ES-I3 (cell line): ENCODE results near the gene ELAVL1.
A peak's percentile ranks its signal among the peaks of the same experiment; 100 is the strongest.
"Not testable (repeated sequence)": the region's sequence is repeated elsewhere in the genome, so short reads cannot be mapped to it uniquely, and the experiment has no call there.

ENCODE experiments used
- H3K36me3 ChIP-seq: 2 replicates; pipeline ENCODE4 v1.6.1; 2013; ENCODE audit warnings: mild to moderate bottlenecking, low read length, control low read depth, moderate library complexity; ENCODE audit not compliant: insufficient read depth
- H3K4me1 ChIP-seq: 2 replicates; pipeline ENCODE4 v1.6.1; 2013; ENCODE audit warnings: mild to moderate bottlenecking, control low read depth, low read length; ENCODE audit not compliant: insufficient read depth
- H3K9ac ChIP-seq: 2 replicates; pipeline ENCODE4 v1.6.1; 2013; ENCODE audit warnings: low read depth, mild to moderate bottlenecking, low read length, moderate library complexity
- H3K9me3 ChIP-seq: 2 replicates; pipeline ENCODE4 v1.6.1; 2013; ENCODE audit warnings: mild to moderate bottlenecking, low read length, moderate library complexity; ENCODE audit not compliant: control insufficient read depth, insufficient read depth

The ELAVL1 gene

DNA sequence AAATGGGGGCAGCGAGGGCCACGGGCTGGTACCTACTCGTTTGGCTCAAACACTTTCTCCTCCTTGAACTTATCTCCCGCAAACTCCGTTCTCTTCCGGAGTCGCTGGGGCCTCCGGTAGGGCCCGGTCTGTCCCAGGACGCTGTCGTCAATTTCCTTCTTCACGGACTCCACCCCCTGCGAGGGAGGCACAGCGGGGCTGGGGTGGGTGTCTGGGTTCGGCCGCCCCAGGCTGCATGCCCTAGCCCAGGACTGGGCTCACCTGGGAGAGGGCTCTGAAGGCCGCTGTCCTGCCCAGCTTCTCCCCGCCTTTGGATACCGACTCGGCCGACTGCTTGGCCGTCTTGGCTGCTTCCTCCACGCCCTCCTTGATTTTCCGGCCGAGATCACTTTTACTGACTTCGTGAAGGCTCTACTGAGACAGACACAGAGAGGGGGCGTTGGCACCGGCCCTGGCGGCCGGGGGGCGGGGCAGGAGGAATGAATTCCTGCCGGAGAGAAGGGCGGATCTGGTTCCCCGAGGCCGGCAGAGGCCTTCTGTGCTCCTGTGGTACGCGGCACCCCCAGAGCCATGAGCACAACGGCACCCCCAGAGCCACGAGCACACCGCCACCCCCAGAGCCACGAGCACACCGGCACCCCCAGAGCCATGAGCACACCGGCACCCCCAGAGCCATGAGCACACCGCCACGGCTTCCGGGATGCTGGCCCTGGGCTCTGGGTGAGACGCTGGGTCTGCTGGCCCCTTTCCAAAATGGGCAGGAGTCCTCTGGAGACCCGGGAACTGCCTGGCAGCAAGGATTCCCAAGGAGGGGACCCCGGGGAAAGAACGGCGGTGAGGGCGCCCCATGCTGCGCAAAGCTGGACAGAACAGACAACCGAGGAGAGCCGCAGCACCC is 71.4 kb downstream of the ELAVL1 start:
- H3K4me1 ChIP-seq, result no peaks in the 10 kb centered on the region
- no peak overlapping the region for H3K9ac ChIP-seq
- peaks cover 8% of the 10 kb centered on the region for H3K36me3 ChIP-seq
- no peaks in the 10 kb centered on the region for H3K9me3 ChIP-seq

DNA sequence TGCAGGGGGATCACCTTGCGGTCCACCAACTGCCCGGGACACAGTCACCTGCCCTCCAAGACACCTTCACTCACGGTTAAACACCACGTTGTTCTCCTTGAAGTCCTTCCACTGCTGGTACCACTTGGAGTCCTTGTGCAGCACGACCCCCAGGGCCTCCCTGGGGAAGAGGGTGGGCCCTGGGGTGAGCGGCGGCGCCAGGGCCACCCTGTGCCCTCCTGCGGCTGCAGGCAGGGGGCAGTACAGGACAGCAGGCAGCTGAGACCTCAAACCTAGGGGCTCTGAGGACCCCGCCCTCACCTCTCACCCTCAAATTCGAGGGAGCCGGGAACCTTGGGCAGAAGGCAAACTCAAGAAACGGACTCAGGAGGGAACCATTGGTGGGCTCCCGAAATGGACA is 72.0 kb downstream of the ELAVL1 start:
- no peaks in the 10 kb centered on the region for H3K9me3 ChIP-seq
- H3K4me1 ChIP-seq, result no peaks in the 10 kb centered on the region
- peaks cover 8% of the 10 kb centered on the region for H3K36me3 ChIP-seq
- no peak overlapping the region for H3K9ac ChIP-seq

DNA sequence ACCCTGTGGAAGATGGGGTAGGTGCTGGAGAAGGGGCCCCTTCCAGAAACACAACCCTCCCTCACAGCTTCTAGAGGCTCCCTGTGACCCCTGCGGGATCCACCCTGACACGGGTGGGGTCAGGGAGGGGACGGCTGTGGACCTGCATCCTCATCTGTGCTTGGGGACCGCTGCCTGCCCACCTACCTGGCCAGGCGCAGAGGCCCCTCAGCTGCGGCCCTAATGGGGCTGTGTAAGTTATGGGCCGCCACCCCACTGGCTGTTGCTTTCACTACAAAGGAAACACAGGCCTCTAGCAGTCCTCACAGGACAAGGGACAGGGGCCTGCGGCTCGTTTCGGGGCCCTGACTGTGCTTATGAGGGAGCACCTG is 72.5 kb downstream of the ELAVL1 start:
- Histone ChIP-seq H3K36me3 (peaks cover 8% of the 10 kb centered on the region), H3K9me3 (no peaks in the 10 kb centered on the region), H3K4me1 (no peaks in the 10 kb centered on the region), H3K9ac (no peak overlapping the region)

DNA sequence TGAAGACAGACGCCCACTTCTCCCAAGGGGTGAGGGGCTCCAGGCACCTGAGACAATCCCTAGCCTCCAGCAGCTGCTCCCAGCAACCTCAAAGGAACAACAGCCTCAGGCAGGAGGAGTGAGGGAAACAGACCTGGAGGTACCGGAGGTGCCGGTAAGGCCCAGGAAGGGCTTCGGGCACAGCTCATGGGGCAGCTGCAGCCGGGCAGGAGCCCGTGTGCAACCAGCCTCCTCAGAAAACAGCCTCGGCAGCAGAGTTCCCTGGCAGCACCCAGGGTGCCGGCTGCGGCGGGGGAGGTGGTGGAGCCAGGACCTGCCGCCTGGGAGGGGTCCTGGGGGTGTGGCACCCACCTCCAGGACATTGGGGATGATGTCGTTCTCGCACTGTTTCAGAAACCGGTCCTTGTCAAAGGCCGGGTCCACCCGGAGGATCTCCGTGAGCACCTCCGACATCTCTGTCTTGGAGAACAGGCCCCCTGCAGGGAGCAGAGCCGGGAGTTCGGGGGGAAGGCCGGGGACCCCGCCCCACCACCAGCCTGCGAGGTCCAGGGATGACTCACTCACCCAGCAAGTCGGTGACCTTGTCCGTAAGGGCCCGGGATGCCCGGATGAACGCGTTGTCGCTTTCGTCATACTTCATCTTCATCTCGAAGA is 73.0 kb downstream of the ELAVL1 start:
- Histone ChIP-seq H3K9me3 (no peaks in the 10 kb centered on the region), H3K36me3 (peaks cover 8% of the 10 kb centered on the region), H3K9ac (no peak overlapping the region), H3K4me1 (no peaks in the 10 kb centered on the region)

DNA sequence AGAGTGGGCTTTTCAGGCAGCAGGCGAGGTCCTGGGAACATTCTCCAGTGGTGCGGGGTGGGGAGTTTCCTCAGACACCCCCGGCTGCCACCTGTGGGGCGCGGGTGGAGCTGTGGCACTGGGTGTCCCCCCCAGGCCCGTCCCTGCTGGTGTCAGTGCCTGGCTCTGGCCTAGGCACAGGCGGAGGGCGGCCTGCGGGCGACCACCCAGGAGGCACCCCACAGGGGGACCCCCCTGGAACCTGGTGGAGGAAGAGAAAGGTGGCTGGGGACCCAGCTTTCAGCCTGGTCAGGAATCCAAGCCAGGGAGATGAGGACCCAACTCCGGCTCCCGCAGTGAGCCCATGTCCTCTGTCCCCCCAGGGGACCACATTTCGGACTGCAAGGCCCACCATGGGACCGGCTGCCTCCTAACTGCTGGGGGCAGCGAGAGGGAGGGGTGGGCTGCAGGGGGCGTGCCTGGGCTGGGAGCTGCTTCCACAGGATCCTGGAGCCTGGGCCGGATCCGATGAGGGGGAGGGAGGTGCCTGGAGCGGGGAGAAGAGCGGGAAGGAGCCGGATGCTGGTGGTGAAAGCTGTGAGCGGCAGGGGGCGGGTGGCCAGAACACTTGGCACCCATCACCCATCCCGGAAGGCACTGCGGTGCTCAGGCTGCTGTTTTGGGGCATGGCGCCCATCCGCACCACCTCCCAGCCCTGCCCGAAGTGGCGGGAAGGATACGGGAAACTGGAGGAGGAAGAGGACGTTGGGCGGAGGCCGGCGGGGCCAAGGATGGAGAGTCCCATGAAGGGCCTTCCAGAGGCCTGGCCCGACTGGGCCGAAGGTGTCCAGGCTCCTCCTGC is 74.0 kb downstream of the ELAVL1 start:
- no peaks in the 10 kb centered on the region for H3K9me3 ChIP-seq
- H3K9ac ChIP-seq, result no peak overlapping the region
- H3K4me1 ChIP-seq, result no peaks in the 10 kb centered on the region
- H3K36me3 ChIP-seq, result peaks cover 8% of the 10 kb centered on the region

DNA sequence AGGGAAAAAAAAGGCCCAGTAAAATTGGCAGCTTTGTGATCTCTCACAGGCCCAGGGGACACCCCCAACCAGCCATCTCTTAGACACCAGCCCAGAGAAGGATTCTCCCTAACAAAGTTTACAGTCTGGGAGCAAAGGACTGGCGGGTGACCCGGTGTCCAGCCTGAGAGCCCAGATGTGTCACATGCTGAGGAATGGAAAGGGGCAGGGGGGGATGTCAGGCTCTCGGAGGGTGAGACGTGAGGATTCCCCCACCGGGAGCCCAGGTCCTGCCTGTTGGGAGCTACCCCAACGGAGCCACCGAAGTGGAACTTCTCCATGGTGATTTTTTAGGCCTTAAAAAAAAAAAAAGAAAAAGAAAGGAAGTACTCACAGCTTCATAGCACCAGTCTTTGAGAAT is 74.7 kb downstream of the ELAVL1 start:
- Histone ChIP-seq H3K9ac (no peak overlapping the region), H3K36me3 (peaks cover 8% of the 10 kb centered on the region), H3K4me1 (no peaks in the 10 kb centered on the region; the same call in 1 of the 2 replicates), H3K9me3 (no peaks in the 10 kb centered on the region)

DNA sequence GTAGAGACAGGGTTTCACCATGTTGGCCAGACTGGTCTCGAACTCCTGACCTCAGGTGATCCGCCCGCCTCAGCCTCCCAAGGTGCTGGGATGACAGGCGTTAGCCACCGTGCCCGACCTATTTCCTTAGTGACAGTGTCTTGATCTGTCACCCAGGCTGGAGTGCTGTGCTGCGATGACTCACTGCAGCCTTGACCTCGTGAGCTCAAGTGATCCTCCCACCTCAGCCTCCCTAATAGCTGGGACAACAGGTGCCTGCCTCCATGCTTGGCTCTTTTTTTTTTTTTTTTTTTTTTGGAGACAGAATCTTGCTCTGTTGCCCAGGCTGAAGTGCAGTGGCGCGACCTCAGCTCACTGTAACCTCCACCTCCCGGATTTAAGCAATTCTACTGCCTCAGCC is 75.4 kb downstream of the ELAVL1 start:
- H3K9ac ChIP-seq, H3K36me3 ChIP-seq, H3K4me1 ChIP-seq, H3K9me3 ChIP-seq: not testable (repeated sequence)

DNA sequence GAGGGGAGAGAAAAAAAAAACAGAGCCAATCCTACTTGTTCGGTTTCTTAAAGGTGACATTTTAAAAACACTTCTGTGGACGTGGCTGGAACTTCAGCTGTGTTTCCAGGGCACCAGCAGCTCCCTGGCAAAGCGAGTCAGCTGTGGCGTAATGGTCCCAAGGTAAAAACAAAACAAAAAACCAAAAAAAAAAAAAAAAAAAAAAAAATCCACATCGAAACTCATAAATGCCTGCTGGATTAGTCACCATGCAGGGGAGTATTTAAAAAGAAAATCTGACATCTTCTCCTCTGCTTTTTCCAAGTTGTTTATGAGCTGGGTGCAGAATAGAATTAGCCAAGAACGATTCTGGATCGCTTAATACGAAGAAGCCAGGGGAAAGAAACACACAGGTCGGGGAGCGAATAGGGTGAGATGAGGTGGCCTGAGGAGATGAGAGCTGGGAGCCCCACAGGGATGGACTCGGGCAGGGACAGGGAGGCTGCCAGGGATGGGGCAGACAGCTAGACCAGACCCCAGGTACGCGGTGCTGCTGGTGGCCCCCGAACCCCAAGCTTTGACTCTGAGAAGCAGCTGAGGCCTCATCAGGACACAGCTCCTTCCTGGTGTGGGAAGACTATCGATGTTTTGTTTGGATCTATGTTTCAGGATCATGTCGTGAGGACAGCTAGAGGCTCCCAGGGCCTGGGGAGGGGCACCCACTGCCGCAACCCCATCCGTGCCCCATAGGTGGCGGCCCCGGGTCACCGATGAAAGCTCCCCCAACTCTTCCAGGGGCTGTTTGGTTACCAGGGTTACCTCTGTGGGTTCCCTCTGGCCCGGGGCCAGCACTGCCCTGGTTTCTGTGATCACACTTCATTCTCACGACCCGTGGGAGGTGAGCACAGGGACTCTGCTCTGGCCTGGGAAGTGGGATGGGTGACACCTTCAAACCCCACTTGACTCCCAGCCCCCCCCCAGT is 76.4 kb downstream of the ELAVL1 start:
- Histone ChIP-seq H3K36me3 (peaks cover 8% of the 10 kb centered on the region), H3K4me1 (no peaks in the 10 kb centered on the region; the same call in 1 of the 2 replicates), H3K9me3 (no peaks in the 10 kb centered on the region), H3K9ac (no peak overlapping the region)

DNA sequence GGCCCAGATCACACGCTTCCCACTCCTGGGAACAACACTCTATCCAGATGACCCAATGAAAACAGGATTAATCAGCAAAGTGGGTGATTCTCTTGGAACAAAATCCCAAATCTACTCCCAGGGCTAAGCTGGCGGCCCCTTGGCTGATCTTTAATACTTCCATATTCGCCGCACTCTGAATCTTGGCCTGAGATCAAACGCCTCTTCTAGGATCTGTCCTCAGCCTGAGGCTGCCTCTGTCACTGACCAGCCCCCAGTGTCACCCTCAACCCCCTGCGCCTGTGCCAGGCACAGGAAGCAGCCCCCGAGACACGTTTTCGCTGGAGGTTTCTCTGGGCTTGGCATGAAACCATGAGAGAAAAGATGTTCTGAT is 77.1 kb downstream of the ELAVL1 start:
- Histone ChIP-seq H3K9me3 (no peaks in the 10 kb centered on the region), H3K9ac (no peak overlapping the region), H3K4me1 (no peaks in the 10 kb centered on the region; the same call in 1 of the 2 replicates), H3K36me3 (peaks cover 2% of the 10 kb centered on the region)

DNA sequence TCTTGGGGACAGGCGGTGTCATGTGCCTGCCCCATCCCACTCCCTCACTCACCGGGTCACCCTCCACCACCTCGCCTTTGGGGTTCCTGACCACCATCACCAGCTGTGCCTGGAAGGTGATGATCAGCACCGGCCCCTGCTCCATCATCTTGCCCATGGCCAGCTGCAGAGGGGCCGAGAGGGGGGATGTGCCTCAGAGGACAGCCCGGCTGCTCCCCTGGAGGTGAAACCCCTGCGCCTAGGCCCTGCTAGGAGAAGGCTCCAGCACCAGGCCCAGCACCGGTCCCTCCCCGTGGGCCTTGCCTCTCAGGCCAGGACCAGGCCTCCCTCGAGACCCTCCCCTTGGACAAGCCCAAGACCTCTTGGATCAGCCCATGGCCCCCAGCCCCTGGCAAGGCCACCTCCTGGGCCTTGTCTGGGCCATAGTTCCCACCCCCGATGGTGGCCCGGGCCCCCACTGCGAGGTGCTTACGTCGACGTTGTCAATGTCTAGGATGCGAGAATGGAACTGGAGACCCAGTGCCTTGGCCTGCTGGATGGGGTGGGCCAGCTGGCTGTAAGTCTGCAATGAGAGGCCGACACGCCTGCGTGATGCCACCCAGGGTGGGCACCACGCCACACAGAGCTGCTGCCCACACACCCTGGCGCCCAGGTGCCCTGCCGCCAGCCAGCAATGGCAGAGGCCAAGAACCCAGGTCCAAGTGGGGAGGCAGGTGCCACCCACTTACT is 77.7 kb downstream of the ELAVL1 start:
- H3K9ac ChIP-seq, result no peak overlapping the region

DNA sequence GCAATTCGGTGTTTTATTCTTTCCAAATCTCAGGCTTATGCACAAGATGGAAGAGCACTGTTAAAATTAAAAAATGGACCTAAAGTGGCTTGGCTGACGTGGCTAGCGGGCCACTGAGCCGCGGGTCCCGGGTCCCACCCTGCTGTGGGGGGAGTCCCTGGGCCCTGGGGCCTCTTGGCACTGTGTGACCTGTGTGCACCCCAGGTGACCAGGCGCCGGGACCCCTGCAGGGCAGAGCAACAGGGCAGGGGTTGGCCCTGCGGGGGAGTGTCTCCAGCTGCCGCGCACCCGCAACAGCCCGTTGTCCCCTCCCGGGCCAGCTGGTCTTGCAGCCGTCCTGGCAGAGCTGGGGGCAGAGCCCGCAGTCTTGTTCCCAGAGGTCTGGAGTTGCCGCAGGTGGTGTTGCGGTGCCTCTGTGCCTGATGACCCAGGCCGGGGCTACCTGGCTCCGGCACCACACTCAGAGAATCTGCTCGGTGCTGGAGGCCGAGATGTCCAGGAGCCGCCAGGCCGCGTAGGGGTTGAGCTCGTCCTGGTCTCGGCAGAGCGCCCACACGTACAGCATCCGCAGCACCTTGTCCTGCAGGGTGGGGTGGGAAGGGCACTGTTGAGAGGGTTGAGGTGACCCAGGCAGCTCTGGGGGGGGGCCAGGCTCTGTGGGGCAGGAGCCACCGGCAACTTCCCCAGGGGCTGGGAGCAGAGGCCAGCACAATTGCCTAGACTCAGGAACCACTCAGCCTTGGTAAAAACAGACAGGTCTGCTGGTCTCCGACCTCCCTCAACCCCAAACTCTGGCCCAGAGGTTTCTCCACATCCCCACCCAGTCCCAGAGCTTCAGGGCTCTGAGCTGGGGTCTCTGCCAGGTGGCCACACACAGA is 78.5 kb downstream of the ELAVL1 start:
- H3K36me3 ChIP-seq, result no peaks in the 10 kb centered on the region
- H3K4me1 ChIP-seq, result no peaks in the 10 kb centered on the region; the same call in 1 of the 2 replicates
- no peak overlapping the region; the same call in 1 of the 2 replicates for H3K9ac ChIP-seq
- no peaks in the 10 kb centered on the region for H3K9me3 ChIP-seq

More for the DNA sequence above, 77.7 kb downstream of the ELAVL1 start:
- no peaks in the 10 kb centered on the region; the same call in 1 of the 2 replicates for H3K4me1 ChIP-seq
- no peaks in the 10 kb centered on the region; the same call in 1 of the 2 replicates for H3K36me3 ChIP-seq
- H3K9me3 ChIP-seq, result no peaks in the 10 kb centered on the region

DNA sequence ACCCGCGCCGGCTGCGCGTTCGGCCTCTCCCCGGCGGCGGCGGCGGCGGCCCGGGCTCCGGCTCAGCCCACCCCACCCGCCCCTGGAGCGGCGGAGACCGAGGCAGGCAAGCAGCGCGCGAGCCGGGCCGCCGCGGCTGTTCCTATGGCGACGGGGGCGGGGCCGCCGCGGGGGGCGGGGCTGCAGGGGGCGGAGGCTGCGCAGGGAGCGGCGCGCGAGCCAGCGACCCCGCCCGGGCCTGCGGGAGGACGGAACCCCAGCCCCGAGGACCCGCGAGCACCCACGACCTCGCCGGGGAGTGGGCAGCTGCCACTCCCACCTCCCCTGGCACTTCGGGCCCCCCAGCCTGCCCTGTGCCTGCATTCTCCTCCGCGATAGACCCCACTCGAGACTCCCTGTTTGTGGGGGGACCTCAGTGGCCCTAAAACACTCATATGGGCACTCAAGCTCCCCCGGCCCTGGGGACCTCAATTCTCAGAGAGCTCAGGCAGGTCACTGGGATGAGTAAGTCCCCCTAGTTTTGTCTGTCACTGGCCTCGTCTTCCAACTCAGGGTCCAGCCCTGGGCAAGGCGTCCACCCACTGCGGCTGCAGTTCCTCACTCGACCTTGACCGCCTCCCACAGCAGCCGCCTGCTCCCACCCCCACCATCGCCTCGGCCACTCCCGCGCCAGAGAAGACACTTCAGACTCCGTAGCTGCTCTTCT is 79.3 kb downstream of the ELAVL1 start, which contains the start of gene CTXN1:
TSS of gene CTXN1 (minus strand) at position 115 of the 706 bp plus-strand sequence. CDS start 597 bp downstream, outside the sequence.
- peaks cover 3% of the 10 kb centered on the region; the same call in 1 of the 2 replicates for H3K4me1 ChIP-seq
- peak within 1 kb of the TSS; percentile 54; the same call in 1 of the 2 replicates for H3K9ac ChIP-seq
- H3K36me3 ChIP-seq, result no peaks in the 10 kb centered on the region
- no peaks in the 10 kb centered on the region for H3K9me3 ChIP-seq
